H1 (cell line): ENCODE results near the gene GPATCH4. TPM values are rescaled to one million over a fixed set of nuclear protein-coding genes. Genes with fewer than 3 reads are reported as not detected.

Source experiments
- CBX8 ChIP-seq: fragments of 300-800, 300-1000 bp; sonication (generic); IDR thresholded peaks from 2 replicates; pipeline ENCODE4 v1.7.1; 2016; ENCODE audit warnings: low read depth, low read length, borderline replicate concordance
- CTBP2 ChIP-seq: IDR thresholded peaks from 2 replicates; pipeline ENCODE4 v1.7.0; 2011; ENCODE audit warnings: borderline replicate concordance, mild to moderate bottlenecking, moderate library complexity, mixed read lengths, low read length; ENCODE audit not compliant: insufficient read depth, insufficient read length
- FOSL1 ChIP-seq: IDR thresholded peaks from 2 replicates; pipeline ENCODE4 v1.6.1; 2011; ENCODE audit warnings: mild to moderate bottlenecking, low read depth, low read length, moderate library complexity; ENCODE audit not compliant: insufficient read depth
- GTF2F1 ChIP-seq: IDR thresholded peaks from 2 replicates; pipeline ENCODE4 v1.6.1; 2012; ENCODE audit warnings: low read depth, low read length, improper control_type of control experiment, borderline replicate concordance
- JUND ChIP-seq: IDR thresholded peaks from 2 replicates; pipeline ENCODE4 v1.6.1; 2011; ENCODE audit warnings: mild to moderate bottlenecking, improper control_type of control experiment, low read length
- MAX ChIP-seq: IDR thresholded peaks from 2 replicates; pipeline ENCODE4 v1.6.1; 2012; ENCODE audit warnings: inconsistent platforms
- NANOG ChIP-seq: IDR thresholded peaks from 2 replicates; pipeline ENCODE4 v1.6.1; 2011; ENCODE audit warnings: low read length, low read depth, mild to moderate bottlenecking, inconsistent platforms; ENCODE audit not compliant: insufficient read depth, poor library complexity, severe bottlenecking
- NRF1 ChIP-seq: IDR thresholded peaks from 2 replicates; pipeline ENCODE4 v1.6.1; 2011; ENCODE audit warnings: mild to moderate bottlenecking, low read depth, low read length, improper control_type of control experiment
- SAP30 ChIP-seq: fragments of 300-600 bp; sonication (generic); IDR thresholded peaks from 2 replicates; pipeline ENCODE4 v1.7.1; 2012; ENCODE audit warnings: low read length, moderate library complexity, mild to moderate bottlenecking, inconsistent platforms; ENCODE audit not compliant: insufficient read depth, insufficient replicate concordance
- SUZ12 ChIP-seq: fragments of 200-600 bp; sonication (generic); IDR thresholded peaks from 2 replicates; pipeline ENCODE4 v1.6.1; 2012; ENCODE audit warnings: mild to moderate bottlenecking, inconsistent platforms, low read length, moderate library complexity, mixed read lengths
- polyA plus RNA-seq, 7 experiments: library from polyadenylated mRNA; depleted of rRNA in 3 of 7; stranded (reverse) in 5 of 7; unstranded in 2 of 7; fragments of >200 nt in 5 of 7; fragments of 200-250 nt in 2 of 7; gene quantifications; 1 replicate in 5 of 7; 2 replicates in 1 of 7; 4 replicates in 1 of 7; pipeline versions ENCODE4 v1.2.1 to v1.2.3, GENCODE V29; 2011 to 2013; ENCODE audit warnings: missing spikeins in 2 of 7, mixed read lengths in 2 of 7
- total RNA-seq: library from RNA; stranded (reverse); fragmentation: NEBNext Ultra II Directional; extraction: Animal tissue kit (Norgen Biotek cat#: 25700); gene quantifications from 2 replicates; pipeline ENCODE4 v1.2.1, GENCODE V29; 2021

The GPATCH4 gene
- total and polyA plus RNA-seq, 2 of the 8 experiments (the other 6 are each of a cell fraction or from before 2014, with no cell fraction given) = 20.5 to 47.9 TPM

GRCh38 chr1:156571919-156572662 lies 29.2 kb downstream of the GPATCH4 start, which contains the start of gene IQGAP3 (continued):
- no peak for TF ChIP-seq FOSL1
- TF ChIP-seq MAX = peak; percentile 40; the same call in 1 of the 2 replicates
- no peak for TF ChIP-seq NANOG
- no peak for TF ChIP-seq CTBP2
- TF ChIP-seq SUZ12 = no peak
- TF ChIP-seq SAP30 = peak; percentile 86
- no peak for TF ChIP-seq JUND
- no peak for TF ChIP-seq CBX8
- no peak for TF ChIP-seq GTF2F1
- TF ChIP-seq NRF1 = no peak
